ENCODE measurements around the gene FGF19.
"Not testable (repeated sequence)": the region's sequence is repeated elsewhere in the genome, so short reads cannot be mapped to it uniquely, and the experiment has no call there.

FGF19 gene

DNA sequence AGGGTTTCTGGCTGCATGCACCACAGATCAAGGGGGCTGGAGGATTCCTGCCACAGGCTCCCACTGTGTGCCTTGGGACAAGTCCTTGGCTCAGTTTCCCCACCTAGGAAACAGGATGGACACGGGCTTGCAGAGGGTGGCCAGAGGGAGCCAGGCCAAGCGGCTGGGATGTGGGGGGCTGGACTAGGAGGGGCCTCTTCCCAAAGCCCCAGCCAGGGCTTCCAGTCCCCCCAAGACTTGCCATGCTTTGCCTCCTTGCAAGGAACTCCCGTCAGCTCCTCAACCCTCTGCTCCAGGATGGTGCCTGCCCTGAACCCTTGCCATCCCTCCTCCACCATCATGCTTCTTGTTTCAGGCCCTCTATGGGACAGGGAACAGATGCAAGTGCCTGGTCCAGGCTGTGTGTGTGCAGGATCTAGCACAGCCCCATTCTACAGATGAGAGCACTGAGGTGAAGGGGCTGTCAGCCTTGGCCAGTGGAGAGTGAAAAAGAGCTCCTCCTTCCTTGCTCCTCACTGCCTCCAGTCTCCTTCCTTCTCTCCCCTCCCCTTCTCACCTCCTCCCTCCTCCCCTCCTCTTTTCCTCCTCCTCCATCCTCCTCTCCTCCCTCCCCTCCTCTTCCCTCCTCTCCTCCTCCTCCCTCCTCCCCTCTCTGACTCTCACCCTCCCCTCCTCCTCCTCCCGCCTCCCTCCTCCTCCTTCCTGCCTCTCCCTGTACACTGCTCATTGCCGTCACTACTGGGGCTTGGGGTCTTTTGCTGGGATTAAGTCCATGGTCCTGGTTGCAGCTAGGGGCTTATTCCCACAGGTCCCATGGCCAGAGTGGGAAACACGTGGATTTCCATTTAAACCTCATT lies 13.3 kb upstream of the FGF19 start:
- no peak for DNase-seq

DNA sequence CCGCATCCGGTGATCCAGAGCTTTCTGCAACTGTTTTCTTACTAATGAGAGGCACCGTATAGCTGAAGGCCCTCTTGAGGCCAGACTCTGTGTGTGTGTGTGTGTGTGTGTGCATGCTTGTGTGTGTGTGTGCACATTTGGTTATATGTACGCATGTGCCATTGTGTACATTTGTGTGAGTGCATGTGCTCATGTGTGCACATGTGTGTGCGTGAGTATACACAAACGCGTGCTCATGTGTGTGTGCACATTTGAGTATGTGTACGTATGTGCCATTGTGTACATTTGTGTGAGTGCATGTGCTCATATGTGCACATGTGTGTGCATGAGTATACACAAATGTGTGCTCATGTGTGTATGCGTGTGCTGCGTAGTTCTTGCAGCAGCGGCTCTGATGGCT lies 12.3 kb upstream of the FGF19 start:
- DNase-seq = no peak

DNA sequence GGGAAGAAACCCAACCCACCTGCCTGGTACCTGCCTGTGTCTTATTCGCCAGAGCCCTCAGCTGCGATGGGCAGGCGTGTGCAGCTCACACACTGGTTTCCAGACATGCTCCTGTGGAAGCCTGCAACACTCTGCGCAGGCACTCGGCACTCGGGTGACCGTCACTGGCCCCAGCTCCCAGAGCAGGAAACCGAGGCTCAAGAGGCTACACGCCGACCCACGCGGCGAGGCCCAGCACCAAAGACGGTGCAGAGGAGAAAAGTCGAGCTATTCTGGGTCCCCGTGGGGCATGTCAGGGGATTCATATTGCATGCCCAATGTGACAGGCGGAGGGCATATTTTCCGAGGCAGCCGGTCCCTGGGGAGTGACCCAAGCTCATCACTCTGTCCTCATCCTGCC lies 11.6 kb upstream of the FGF19 start:
- no peak for DNase-seq

DNA sequence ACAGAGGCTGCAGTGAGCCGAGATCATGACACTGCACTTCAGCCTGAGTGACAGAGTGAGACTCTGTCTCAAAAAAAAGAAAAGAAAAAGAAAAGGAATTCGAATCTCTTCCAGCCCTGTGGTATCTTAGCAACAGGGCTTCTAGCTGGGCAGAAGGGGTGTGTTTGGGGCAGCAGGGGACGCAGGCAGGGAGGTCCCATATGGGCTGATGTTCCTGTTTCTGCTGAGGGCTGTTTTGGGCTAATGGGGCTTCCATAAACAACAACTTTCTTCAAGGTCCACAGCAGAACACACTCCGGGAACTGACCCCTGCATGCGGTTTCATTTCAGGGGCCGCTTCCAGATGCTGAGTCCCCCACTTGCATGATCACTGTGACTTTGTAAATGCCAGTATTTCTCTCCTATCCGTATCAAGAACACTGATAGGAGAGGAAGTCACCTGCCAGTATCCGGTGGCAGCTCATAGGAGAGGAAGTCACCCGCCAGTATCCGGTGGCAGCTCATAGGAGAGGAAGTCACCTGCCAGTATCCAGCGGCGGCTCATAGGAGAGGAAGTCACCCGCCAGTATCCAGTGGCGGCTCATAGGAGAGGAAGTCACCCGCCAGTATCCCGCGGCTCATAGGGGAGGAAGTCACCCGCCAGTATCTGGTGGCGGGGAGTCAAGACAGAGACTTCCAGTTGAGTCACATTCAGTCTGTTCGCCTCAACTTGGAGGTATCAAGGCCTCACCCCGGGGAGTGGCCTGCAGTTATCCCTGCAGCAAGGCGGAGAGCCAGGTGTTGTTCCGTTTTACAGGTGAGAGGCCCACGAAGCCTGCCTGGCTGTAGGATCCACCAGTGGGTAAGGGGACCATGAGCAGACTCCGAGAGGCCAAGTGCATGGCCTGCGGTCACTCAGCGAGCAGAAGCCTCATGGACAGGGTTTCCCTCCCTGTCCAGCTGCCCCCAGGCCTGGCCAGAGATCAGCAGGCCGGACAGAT lies 8.3 kb upstream of the FGF19 start:
- no peak for DNase-seq

DNA sequence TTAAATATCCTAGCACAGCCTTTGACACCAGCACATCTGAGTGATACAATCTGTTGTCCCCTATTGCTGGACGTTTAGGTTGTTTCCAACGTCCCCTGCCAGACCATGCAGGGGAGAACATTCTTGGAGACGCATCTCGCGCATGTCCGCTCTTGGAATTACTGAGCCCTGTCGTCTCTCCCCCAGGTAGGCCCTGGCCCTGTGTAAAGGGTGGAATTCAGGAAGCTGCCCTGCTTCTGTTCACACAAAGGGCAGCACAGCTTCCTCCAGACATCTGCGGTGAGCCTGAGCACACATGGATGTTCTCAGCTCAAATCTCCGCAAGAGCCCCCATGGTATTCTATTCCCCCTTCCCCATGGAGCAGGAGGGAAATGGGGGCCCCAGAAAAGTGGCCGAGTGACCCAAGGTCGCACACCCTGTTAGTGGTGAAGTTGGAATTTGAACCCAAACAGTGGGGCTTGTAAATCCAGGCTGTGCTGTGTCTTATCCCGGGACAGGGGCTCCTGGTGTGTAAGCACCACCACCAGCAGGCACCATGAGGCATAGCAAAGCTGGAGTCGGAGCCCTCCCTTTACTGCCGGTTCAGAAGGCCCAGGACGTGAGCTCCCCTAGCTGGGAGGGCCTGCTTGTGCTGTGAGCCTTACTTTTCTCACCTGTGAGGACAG lies 5.0 kb upstream of the FGF19 start:
- DNase-seq = no peak

DNA sequence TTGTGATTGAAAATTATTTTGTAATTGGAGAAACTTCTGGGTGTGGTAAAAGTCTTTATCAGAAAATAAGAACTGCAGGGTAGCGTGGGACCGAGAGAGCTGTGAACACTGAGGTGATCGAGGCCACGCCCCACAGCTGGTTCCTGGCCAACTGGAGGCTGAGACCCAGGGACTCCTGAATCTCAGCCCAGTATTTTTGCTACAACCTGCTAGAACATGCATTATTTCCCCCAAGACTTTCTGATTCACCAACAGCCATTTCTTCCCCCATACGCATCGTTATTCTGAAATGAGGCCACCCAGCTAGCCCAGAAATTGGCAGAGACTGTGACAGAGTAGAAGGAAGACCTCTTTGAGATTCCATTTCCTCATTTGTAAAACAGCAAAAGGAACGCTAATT lies 3.4 kb upstream of the FGF19 start:
- DNase-seq = no peak

DNA sequence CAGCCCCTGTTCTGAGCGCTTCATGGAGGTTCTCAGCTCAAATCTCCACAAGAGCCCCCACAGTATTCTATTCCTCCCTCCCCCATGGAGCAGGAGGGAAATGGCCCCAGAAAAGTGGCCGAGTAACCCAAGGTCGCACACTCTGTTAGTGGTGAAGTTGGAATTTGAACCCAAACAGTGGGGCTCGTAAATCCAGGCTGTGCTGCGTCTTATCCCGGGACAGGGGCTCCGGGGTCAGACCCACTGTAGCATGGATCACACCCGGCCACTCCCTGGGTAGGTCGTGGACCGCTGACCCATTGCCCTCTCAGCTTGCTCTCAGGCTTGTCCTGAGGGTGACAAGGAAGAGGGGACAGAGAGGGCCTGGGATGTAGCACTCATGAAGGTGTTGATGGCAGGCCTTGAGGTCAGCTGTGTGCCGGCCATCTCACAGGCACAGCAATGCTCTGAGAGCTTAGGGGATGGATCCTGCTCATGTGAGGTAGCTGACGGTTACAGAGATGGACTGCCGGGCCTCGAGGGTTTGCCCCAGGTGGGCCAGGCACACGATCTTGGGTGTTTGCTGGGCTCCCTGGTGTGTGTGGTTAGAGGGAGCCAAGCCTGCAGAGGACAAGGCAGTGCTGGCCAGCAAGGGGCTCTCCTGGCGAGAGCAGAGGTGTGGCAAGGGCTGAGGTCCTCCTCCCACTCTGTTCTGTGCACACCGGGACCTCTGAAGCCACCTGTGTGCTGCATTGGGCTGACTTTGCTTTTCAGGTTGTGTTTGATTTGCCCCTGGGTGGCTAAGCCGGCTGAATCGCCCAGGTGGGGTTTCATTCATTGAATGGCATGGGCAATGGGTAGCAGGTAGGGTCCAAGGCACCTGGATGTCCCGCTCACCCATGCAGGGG lies 2.3 kb upstream of the FGF19 start:
- DNase-seq = no peak

DNA sequence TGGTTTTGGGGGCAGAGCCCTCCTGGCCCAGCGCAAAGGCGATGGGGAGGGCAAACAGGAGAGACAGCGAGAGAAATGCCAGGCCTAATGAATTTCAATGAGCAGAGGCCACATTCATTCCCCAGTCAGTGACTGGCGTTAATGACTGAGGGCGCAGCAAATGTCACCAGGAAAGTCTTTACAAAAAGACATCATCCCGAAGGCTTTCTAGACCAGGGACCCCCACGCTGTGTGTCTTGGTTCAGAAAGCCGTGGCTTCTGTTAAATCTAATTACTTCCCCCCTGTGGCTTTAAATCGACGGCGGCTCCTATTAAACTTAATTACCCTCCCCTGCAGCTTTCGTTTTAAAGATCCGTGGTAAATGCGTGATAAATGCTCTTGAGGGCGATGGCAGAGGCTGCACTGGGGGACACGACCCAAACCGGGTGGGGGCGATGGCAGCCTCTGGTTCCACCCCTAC lies 1.6 kb upstream of the FGF19 start:
- DNase-seq = no peak

DNA sequence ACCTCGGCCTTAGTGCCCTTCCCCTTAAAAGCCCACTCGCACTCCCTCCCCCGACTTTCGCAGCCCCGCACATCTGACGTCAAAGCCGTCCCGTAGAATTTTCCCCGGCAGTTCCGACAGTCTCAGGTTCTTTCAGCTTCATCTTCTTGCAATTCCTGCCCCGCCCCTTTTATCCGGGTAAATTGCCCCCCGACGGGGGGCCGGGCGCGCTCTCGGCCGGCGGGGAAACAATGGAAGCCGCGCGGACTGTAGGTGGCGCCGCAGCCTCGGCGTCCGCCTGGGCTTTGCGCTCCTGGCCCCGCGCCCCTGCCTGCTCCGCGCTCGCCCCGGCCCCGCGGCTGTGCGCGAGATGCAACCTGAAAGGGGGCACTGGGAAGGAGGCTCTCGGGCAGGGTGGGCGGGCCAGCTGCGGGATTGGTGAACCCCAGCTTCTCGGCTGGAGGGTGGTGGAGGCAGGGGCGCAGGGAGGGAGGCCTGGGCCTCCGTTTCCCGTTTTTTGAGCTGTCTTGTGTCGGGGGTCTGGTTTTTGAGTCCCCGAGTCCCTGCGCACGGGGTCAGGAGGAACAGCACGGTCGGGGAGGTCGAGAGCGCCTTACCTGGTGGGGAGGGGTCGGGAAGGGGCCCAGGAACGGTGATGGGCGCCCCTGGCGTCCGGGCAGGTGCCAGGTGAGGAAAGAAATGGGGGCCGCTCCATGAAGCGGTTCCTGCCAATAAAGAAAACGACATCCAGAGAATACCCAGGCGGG lies 859 bp upstream of the FGF19 start:
- DNase-seq = peak; percentile 51

DNA sequence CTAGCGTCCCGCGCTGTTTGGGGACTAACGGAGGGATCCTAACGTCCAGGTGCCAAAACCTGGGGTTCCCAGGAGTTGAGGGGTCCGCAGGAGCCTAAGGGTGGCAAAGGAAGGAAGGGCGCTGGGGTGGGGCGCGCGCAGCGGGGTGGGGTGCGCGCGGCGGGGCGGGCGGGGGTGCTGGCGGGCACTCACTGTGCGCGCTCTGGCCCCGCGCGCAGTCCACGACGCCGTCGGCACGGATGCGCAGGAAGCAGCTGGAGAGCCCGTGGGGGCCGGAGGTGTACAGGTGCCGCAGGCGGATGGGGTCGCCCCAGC lies 412 bp downstream of the FGF19 start:
- no peak for DNase-seq

DNA sequence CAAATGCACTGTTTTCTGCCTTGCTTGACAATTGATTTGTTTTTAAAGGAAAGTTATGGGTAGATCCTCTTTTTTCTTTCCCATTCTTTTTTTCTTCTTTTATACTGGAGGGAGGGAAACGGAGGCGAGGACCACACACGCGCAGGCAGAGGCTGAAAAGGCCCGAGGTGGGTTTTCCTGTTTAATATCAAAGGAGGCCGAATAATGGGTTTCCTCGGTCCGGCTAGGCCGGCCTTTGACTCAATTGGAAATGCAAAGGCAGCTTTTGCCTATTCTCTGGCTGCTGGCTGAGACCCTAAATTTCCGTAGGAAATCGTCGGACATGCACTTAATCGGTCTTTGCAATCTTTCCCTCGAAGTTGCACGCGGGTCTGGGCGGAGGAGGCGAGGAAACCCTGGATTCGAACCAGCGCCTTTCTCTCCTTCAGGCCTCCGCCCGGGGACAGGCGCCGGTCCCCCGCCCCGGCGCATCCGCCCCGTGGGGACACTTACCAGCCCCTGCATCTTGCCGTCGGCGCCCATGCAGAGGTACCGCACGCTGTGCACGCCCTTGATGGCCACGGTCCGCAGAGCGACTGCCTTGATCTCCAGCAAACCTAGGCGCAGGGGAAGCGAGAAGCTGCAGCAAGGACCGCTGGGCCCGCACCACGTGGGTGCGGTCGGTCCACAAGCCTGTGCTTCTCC lies 911 bp downstream of the FGF19 start:
- DNase-seq = no peak

DNA sequence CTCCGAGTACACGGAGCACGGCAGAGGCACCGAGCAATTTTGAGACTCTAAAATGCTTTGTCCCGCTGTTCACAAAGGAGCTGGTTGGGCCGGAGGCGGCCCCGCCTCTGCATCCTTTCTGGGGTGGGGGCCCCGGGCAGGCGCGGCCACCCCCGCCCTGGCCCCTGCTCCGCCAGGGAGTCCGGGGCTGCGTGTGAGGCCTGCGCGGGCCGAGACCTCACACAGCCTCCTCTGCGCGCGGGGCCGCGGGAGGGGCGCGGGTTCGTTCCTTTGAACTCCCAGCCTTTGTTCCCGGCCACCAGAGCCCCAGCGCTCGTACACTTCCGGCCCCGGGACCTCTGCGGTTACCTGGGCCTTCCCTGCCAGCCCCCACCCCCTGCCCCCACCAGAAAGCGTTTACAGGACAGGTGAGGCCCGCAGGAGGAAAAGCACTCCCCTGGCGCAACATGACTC lies 1.6 kb downstream of the FGF19 start:
- no peak for DNase-seq

DNA sequence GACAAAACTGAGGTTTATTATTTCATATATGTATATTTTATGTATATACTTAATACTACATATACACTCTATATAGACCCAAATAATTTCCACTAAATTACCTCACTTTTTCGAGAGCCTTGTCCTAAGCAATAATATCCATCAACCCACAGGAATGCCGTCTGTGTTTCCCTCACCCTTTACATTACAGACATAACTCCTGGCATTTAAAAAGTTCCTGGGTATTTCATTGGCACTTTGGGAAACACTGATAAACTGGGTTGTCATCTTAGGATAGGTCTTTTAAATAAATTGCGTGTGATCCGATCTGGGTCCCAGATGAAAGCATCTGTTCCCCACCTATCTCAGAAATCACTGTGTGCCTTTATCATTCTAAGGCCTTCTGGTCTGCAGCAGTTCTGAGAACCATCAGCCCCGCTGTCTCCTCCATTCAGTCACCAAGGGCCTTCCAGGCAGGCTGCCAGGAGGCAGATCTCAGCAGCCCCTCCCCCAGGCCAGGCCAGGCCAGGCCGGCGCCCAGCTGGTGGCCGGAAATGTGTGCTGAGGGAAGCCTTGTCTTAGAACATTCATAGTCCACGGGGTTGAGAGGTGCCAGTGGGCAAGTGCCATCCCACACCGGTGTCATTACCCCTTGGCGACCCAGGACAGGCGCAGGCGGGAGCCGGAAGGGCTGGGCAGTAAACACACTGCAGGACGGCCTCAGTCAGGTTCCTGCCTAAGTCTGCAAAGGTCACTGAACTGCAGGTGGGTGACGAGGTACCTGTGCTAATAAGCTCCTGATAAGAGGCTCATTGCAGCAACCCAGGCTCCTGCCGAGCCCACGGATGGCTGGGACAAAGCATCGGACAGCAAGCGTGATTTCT lies 3.3 kb downstream of the FGF19 start:
- DNase-seq = peak; percentile 83

DNA sequence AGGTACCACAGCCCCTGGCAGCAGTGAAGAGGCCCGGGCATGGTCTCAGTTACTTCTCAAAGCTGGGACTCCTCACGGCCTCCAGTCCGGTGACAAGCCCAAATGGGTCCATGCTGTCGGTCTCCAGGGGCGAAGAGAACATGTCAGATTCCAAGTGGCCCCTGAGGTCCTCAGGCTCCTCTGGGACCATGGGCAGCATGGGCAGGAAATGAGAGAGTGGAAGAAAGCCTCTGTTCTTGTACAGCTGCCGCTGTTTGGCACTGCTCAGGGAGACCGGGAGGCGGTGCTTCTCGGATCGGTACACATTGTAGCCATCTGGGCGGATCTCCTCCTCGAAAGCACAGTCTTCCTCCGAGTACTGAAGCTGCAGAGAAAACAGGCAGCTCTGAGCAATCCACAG lies 4.6 kb downstream of the FGF19 start:
- peak; percentile 50 for DNase-seq

DNA sequence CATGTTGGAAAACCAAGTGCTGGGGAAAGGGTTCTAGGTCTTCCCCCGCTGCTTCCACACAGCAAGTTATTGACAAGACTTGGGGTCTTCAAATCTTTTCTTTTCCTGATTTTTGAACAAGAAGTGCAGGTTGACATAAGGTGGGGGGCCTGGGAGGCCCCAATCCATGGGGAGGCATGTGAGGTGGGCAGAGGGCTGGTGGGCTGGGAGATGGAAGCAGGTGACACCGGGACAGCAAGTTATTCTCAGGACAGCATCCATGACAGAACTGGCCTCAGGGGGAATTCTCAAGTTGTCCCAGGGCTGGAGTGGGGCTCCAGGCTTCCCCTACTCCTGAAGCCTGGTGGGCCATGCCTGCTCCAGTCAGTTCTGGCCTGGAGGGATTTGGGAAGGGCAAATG lies 5.5 kb downstream of the FGF19 start:
- no peak for DNase-seq

DNA sequence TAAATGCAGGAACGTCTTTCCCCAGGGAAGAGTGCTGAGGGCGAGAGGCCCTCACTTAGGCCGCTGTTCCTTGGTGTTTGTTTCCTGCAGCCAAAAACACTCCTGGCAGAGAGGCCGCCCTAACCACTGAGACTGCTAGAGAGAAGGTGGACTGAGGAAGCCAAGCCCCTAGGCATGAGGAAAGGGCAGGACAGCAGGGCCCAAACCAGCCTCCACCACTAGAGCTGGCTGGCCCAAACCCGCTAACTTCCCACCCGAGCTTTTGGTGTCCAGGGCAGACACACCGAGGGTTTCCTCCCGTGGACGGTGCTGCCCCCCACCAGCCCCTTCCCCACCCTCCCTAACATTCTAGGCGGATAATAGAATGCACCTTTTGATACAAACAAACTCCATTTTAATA lies 6.0 kb downstream of the FGF19 start:
- no peak for DNase-seq

DNA sequence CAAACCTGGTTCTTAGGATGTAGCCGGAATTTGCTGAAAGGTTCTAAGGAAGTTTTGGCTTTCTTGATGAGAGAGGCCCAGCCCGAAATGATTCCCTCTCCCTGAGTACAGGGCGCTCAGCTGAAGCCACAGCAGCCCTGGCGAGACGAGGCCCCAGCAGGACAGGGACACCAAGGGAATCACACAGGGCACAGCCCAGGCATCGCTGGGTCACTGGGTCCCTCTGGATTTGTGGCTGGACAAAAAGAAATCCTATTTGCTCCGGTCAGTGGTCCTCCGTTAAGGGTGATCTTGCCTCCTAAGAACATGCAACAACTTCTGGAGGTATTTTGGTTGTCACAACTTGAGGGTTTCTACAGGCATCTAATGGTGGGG lies 6.4 kb downstream of the FGF19 start:
- no peak for DNase-seq

DNA sequence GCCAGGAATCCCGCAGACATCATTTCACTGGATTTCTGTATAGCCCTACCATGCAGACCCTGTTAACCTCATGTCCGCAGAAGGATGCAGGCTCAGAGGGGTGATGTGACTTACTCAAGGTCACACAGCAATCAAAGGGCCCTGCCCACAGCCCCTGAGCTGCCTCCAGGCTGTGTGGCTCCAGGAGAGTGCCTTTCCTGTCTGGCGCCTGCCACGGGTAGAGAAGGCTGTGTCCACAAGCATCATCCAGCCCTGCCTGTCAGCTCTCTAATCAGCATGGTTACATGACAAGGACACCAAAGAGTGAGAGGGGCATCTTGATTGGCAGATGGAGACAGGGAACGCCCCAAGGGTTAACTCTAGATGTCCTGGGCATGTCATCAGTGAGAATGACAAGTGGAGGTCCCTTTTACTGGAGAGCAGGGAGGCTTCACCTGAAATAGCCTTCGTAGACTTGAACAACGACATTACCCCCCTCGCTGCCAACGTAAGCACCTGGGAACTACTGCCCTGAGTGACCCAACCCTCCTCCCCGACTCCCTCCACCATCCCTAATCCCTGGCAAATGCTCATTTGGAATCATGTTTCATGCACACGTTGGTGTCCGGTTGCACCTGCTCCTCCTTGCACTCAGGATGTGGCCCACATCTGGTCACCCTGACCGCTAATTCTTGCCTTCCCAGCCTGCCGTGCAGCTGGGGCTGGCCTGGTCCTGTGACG lies 6.9 kb downstream of the FGF19 start:
- no peak for DNase-seq

DNA sequence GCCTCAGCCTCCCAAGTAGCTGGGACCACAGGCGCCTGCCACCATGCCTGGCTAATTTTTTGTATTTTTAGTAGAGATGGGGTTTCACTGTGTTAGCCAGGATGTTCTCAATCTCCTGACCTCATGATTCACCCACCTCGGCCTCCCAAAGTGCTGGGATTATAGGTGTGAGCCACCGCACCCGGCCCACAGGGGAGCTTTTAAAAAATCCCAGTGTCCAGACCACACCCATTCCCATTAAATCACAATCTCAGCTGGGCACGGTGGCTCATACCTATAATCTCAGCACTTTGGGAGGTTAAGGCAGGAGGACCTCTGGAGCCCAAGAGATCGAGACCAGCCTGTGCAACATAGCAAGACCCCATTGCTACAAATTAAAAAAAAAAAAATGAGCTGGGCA lies 7.8 kb downstream of the FGF19 start:
- DNase-seq = not testable (repeated sequence)
